RWPE2 (cell line): Measurements from ENCODE around the gene CACNA1D.

Source experiments
- ATAC-seq: fragments of 200-7000 bp; cut with Tn5 transposase; 3 replicates; pipeline ENCODE4 v1.9.1; 2021; ENCODE audit warnings: low read depth
- DNase-seq: peaks from one replicate; pipeline ENCODE4 v3.0.0-alpha.2; 2020; ENCODE audit warnings: low spot score
- H3K27ac ChIP-seq: fragments of 450-650 bp; 2 replicates; pipeline ENCODE4 v1.5.1; 2017; ENCODE audit warnings: mild to moderate bottlenecking; ENCODE audit not compliant: poor library complexity, severe bottlenecking
- H3K27me3 ChIP-seq: fragments of 250-450 bp; sonication (Bioruptor Pico); 2 replicates; pipeline ENCODE4 v1.5.1; 2021; ENCODE audit warnings: mild to moderate bottlenecking, moderate library complexity; ENCODE audit not compliant: insufficient read depth, poor library complexity, severe bottlenecking
- H3K36me3 ChIP-seq: fragments of 250-450 bp; sonication (Bioruptor Pico); 2 replicates; pipeline ENCODE4 v1.5.1; 2020; ENCODE audit warnings: low read depth, mild to moderate bottlenecking, moderate library complexity
- H3K4me1 ChIP-seq: fragments of 250-450 bp; sonication (Bioruptor Pico); 2 replicates; pipeline ENCODE4 v1.5.1; 2021; ENCODE audit warnings: mild to moderate bottlenecking, moderate library complexity; ENCODE audit not compliant: insufficient read depth, poor library complexity, severe bottlenecking
- H3K4me3 ChIP-seq: fragments of 250-450 bp; sonication (Bioruptor Pico); 2 replicates; pipeline ENCODE4 v1.5.1; 2021; ENCODE audit warnings: mild to moderate bottlenecking, moderate library complexity; ENCODE audit not compliant: severe bottlenecking
- H3K9me3 ChIP-seq: fragments of 250-450 bp; sonication (Bioruptor Pico); 2 replicates; pipeline ENCODE4 v1.5.1; 2021; ENCODE audit warnings: mild to moderate bottlenecking, moderate library complexity; ENCODE audit not compliant: severe bottlenecking
- CTCF ChIP-seq: fragments of 450-650 bp; IDR thresholded peaks from one replicate; pipeline ENCODE4 v1.5.1; 2017; ENCODE audit warnings: mild to moderate bottlenecking, moderate library complexity; ENCODE audit not compliant: poor library complexity, severe bottlenecking

Gene CACNA1D

GRCh38 chr3:53483821-53484220 lies 10.6 kb upstream of the CACNA1D start:
- no peak overlapping the region for H3K27ac ChIP-seq

GRCh38 chr3:53484984-53485383 lies 9.4 kb upstream of the CACNA1D start:
- H3K4me1 ChIP-seq: no peaks in the 10 kb centered on the region
- no peak for TF ChIP-seq CTCF
- no peak overlapping the region for H3K4me3 ChIP-seq
- H3K36me3 ChIP-seq: no peaks in the 10 kb centered on the region
- no peak for ATAC-seq
- H3K27ac ChIP-seq: no peak overlapping the region
- no peaks in the 10 kb centered on the region for H3K9me3 ChIP-seq
- peaks cover 4% of the 10 kb centered on the region for H3K27me3 ChIP-seq
- no peak for DNase-seq

More at GRCh38 chr3:53483821-53484220, 10.6 kb upstream of the CACNA1D start:
- DNase-seq (no peak), ATAC-seq (no peak)
- no peak overlapping the region for H3K4me3 ChIP-seq
- peaks cover 4% of the 10 kb centered on the region for H3K27me3 ChIP-seq
- TF ChIP-seq CTCF: no peak
- H3K36me3 ChIP-seq: no peaks in the 10 kb centered on the region
- H3K9me3 ChIP-seq: no peaks in the 10 kb centered on the region
- no peaks in the 10 kb centered on the region for H3K4me1 ChIP-seq

GRCh38 chr3:53485675-53486403 lies 8.6 kb upstream of the CACNA1D start:
- H3K4me3 ChIP-seq: no peak overlapping the region
- peaks cover 4% of the 10 kb centered on the region for H3K27me3 ChIP-seq
- no peaks in the 10 kb centered on the region for H3K36me3 ChIP-seq
- no peak for DNase-seq
- H3K9me3 ChIP-seq: no peaks in the 10 kb centered on the region
- no peaks in the 10 kb centered on the region for H3K4me1 ChIP-seq
- H3K27ac ChIP-seq: no peak overlapping the region
- ATAC-seq: no peak
- TF ChIP-seq CTCF: no peak

- TF ChIP-seq CTCF: no peak
- H3K4me3 ChIP-seq: no peak overlapping the region
- no peaks in the 10 kb centered on the region for H3K4me1 ChIP-seq
- no peak for ATAC-seq
- H3K27me3 ChIP-seq: peaks cover 9% of the 10 kb centered on the region
- H3K9me3 ChIP-seq: no peaks in the 10 kb centered on the region
- no peaks in the 10 kb centered on the region for H3K36me3 ChIP-seq
- H3K27ac ChIP-seq: no peak overlapping the region
- no peak for DNase-seq
Observed at GRCh38 chr3:53486961-53487654, 7.3 kb upstream of the CACNA1D start.

DNA sequence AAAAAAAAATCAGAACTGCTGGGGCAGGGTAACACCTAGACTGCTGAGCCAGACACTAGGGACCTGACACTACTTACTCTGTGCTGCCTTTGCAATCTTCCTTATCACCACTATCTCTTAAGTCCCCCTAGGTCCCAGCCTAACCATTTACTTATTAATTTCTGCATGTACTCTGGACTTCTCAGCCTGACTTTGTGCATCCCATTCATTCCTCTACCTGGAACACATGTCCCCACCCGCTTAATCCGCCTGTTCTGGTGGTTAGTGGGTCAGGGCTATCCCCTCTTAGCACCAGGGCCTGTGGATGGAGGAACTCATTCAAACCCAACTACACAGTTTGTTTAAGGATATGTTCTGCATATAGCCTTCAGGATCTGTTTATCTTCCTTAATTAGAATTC lies 5.0 kb upstream of the CACNA1D start:
- DNase-seq (no peak), ATAC-seq (no peak)
- no peaks in the 10 kb centered on the region for H3K36me3 ChIP-seq
- TF ChIP-seq CTCF: no peak
- H3K9me3 ChIP-seq: no peaks in the 10 kb centered on the region
- H3K27ac ChIP-seq: no peak overlapping the region
- H3K27me3 ChIP-seq: peaks cover 26% of the 10 kb centered on the region
- H3K4me3 ChIP-seq: no peak overlapping the region
- no peaks in the 10 kb centered on the region for H3K4me1 ChIP-seq
